IgD-negative memory B cell (primary cell): Measurements from ENCODE around the gene TRMT1. TPM values are rescaled to one million over a fixed set of nuclear protein-coding genes. Genes with fewer than 3 reads are reported as not detected.

Experiments
- H3K27ac Mint-ChIP-seq, 3 donors: one replicate each; pipeline ENCODE4 v1.8.0; 2020 to 2022; ENCODE audit warnings: mild to moderate bottlenecking in 3 of 3, mixed read lengths in 3 of 3, moderate library complexity in 1 of 3
- H3K27me3 Mint-ChIP-seq: one replicate; pipeline ENCODE4 v1.8.0; 2021; ENCODE audit warnings: mixed read lengths
- H3K36me3 Mint-ChIP-seq: one replicate; pipeline ENCODE4 v1.8.0; 2020; ENCODE audit warnings: mild to moderate bottlenecking, mixed read lengths
- H3K4me1 Mint-ChIP-seq, 3 donors: one replicate each; pipeline ENCODE4 v1.8.0; 2020 to 2022; ENCODE audit warnings: mixed read lengths in 3 of 3, mild to moderate bottlenecking in 1 of 3
- H3K4me3 Mint-ChIP-seq, 4 donors: one replicate each; pipeline ENCODE4 v1.8.0; 2020 to 2022; ENCODE audit warnings: mild to moderate bottlenecking in 4 of 4, mixed read lengths in 4 of 4, moderate library complexity in 3 of 4
- H3K9me3 Mint-ChIP-seq, 3 donors: one replicate each; pipeline ENCODE4 v1.8.0; 2020 to 2021; ENCODE audit warnings: mixed read lengths in 3 of 3, mild to moderate bottlenecking in 1 of 3
- polyA plus RNA-seq: library from polyadenylated mRNA; unstranded; fragments of 300-500 nt; fragmentation: Illumina TruSeq; gene quantifications from one replicate; pipeline ENCODE4 v1.2.3, GENCODE V29; 2021

Gene TRMT1
- polyA plus RNA-seq, 1 donor from 2014 or later, result 30.7 TPM

DNA sequence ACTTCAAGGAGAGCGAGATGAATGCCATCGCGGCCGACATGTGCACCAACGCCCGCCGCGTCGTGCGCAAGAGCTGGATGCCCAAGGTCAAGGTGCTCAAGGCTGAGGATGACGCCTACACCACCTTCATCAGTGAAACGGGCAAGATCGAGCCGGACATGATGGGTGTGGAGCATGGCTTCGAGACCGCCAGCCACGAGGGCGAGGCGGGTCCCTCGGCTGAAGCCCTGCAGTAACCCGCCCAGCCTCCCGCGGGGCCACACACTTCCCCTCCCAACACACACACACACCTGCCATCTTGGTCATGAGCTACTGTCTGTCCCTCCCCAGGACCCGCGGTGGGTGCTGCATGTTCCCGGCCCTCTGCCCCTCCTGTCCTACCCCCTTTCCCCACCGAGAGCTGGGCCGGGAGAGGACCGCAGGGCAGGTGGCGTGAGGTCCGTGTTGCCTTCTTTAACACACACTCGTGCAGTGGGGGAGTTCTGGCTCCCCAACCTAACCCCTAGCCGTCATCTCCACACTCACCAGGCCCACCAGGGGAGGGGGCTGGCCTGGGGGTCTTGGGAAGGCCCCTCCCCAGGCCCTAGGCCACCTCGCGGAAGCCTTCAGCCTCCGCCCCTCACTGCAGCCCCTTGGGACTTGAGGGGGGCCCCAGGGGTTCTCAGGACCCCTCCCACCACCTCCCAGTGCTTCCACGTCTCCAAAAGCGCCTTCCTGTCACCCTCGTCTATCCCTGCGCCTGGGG is 21.8 kb upstream of the TRMT1 start:
- Mint-ChIP-seq H3K4me1 (peaks cover 0 to 4% (median 3%) of the 10 kb centered on the region in 3 donors), H3K9me3 (no peaks in the 10 kb centered on the region), H3K36me3 (no peaks in the 10 kb centered on the region), H3K4me3 (no peak overlapping the region), H3K27ac (no peak overlapping the region), H3K27me3 (no peaks in the 10 kb centered on the region)

- peak overlapping the region in 1 of 3 donors; percentile 39 for H3K27ac Mint-ChIP-seq
- peaks cover 3 to 10% (median 3%) of the 10 kb centered on the region in 3 donors for H3K4me1 Mint-ChIP-seq
- H3K9me3 Mint-ChIP-seq, result no peaks in the 10 kb centered on the region
- no peaks in the 10 kb centered on the region for H3K27me3 Mint-ChIP-seq
- no peak overlapping the region for H3K4me3 Mint-ChIP-seq
- H3K36me3 Mint-ChIP-seq, result no peaks in the 10 kb centered on the region
These were observed 20.8 kb upstream of the TRMT1 start for GRCh38 chr19:13137290-13137794.

DNA sequence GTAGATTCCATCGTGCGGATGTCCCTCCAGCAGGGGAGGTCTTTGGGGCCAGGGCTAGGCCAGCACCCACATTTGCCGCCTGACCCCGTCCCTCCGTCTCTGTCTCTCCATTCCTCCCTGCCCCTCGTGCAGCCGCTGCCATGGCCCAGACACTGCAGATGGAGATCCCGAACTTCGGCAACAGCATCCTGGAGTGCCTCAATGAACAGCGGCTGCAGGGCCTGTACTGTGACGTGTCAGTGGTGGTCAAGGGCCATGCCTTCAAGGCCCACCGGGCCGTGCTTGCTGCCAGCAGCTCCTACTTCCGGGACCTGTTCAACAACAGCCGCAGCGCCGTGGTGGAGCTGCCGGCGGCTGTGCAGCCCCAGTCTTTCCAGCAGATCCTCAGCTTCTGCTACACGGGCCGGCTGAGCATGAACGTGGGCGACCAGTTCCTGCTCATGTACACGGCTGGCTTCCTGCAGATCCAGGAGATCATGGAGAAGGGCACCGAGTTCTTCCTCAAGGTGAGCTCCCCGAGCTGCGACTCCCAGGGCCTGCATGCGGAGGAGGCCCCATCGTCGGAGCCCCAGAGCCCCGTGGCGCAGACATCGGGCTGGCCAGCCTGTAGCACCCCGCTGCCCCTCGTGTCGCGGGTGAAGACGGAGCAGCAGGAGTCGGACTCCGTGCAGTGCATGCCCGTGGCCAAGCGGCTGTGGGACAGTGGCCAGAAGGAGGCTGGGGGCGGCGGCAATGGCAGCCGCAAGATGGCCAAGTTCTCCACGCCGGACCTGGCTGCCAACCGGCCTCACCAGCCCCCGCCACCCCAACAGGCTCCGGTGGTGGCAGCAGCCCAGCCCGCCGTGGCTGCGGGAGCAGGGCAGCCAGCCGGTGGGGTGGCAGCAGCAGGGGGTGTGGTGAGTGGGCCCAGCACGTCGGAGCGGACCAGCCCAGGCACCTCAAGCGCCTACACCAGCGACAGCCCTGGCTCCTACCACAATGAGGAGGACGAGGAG is 18.8 kb upstream of the TRMT1 start:
- Mint-ChIP-seq H3K4me1 (peaks cover 3 to 13% (median 9%) of the 10 kb centered on the region in 3 donors), H3K36me3 (no peaks in the 10 kb centered on the region), H3K27ac (no peak overlapping the region), H3K27me3 (no peaks in the 10 kb centered on the region), H3K4me3 (peak overlapping the region in 1 of 4 donors; percentile 23), H3K9me3 (no peaks in the 10 kb centered on the region)

DNA sequence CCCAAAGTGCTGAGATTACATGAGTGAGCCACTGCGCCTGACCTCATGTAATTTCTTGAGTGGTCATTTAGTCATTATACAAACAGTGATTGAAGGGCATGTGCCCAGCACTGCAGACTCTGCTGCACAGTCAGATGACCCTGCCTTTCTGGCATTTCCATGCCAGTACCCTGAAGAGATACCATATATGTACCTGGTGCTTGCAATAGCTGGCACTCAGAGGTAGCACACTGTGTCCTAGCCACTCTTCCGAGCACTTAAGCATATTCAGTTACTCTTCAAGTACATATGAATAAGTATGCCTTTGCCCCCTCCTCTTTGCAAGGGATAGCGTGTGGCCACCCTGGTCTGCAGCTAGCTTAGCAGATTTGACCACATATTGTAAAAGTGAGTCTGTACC is 18.1 kb upstream of the TRMT1 start:
- Mint-ChIP-seq H3K27ac (no peak overlapping the region), H3K4me3 (peak overlapping the region in 1 of 4 donors; percentile 23), H3K9me3 (no peaks in the 10 kb centered on the region), H3K4me1 (peaks cover 3 to 14% (median 10%) of the 10 kb centered on the region in 3 donors), H3K27me3 (no peaks in the 10 kb centered on the region), H3K36me3 (no peaks in the 10 kb centered on the region)

- Mint-ChIP-seq H3K4me3 (no peak overlapping the region), H3K4me1 (peaks cover 7 to 15% (median 14%) of the 10 kb centered on the region in 3 donors)
These were observed 16.8 kb upstream of the TRMT1 start for GRCh38 chr19:13133241-13133870.

GRCh38 chr19:13132471-13133180 is 16.1 kb upstream of the TRMT1 start:
- Mint-ChIP-seq H3K27me3 (no peaks in the 10 kb centered on the region), H3K9me3 (no peaks in the 10 kb centered on the region), H3K4me3 (peak overlapping the region in 1 of 4 donors; percentile 28), H3K36me3 (no peaks in the 10 kb centered on the region), H3K27ac (peak overlapping the region in 1 of 3 donors; percentile 57), H3K4me1 (peaks cover 7 to 17% (median 15%) of the 10 kb centered on the region in 3 donors)

More at GRCh38 chr19:13133241-13133870, 16.8 kb upstream of the TRMT1 start:
- Mint-ChIP-seq H3K27me3 (no peaks in the 10 kb centered on the region), H3K27ac (no peak overlapping the region), H3K9me3 (no peaks in the 10 kb centered on the region), H3K36me3 (no peaks in the 10 kb centered on the region)

- Mint-ChIP-seq H3K36me3 (no peaks in the 10 kb centered on the region), H3K27ac (no peak overlapping the region), H3K9me3 (no peaks in the 10 kb centered on the region), H3K4me1 (peaks cover 7 to 19% (median 16%) of the 10 kb centered on the region in 3 donors), H3K4me3 (no peak overlapping the region), H3K27me3 (no peaks in the 10 kb centered on the region)
These were observed 14.4 kb upstream of the TRMT1 start for GRCh38 chr19:13130886-13131490.

GRCh38 chr19:13129384-13129783 is 12.8 kb upstream of the TRMT1 start:
- H3K27ac Mint-ChIP-seq, result no peak overlapping the region
- H3K36me3 Mint-ChIP-seq, result no peaks in the 10 kb centered on the region
- H3K27me3 Mint-ChIP-seq, result no peaks in the 10 kb centered on the region
- peaks cover 7 to 19% (median 16%) of the 10 kb centered on the region in 3 donors for H3K4me1 Mint-ChIP-seq
- H3K4me3 Mint-ChIP-seq, result no peak overlapping the region
- no peaks in the 10 kb centered on the region for H3K9me3 Mint-ChIP-seq

DNA sequence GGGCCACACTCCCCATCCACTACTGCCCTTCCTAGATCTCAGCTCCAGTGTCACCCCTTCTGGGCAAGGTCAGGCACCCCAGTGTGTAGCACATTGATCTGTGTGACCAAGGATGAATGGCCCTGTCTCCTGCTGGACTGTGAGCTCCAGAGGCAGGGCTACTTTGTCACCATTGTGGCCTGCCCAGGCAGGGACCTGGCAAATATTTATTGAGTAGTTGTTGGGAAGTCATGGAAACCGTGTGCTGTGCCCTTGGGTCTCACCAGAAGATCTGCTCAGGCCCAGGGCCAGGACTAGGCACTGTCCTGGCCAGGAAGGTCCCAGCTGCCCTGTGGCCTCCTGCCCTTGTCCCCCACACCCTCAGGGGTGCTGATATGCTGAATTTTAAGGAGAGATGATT is 12.0 kb upstream of the TRMT1 start:
- peak overlapping the region in 1 of 3 donors; percentile 59 for H3K27ac Mint-ChIP-seq
- no peak overlapping the region for H3K4me3 Mint-ChIP-seq
- H3K36me3 Mint-ChIP-seq, result no peaks in the 10 kb centered on the region
- no peaks in the 10 kb centered on the region for H3K9me3 Mint-ChIP-seq
- no peaks in the 10 kb centered on the region for H3K27me3 Mint-ChIP-seq
- H3K4me1 Mint-ChIP-seq, result peaks cover 10 to 18% (median 18%) of the 10 kb centered on the region in 3 donors

- Mint-ChIP-seq H3K4me3 (no peak overlapping the region), H3K4me1 (peaks cover 8 to 23% (median 15%) of the 10 kb centered on the region in 3 donors), H3K27me3 (no peaks in the 10 kb centered on the region), H3K9me3 (no peaks in the 10 kb centered on the region), H3K27ac (no peak overlapping the region), H3K36me3 (no peaks in the 10 kb centered on the region)
These were observed 11.5 kb upstream of the TRMT1 start for GRCh38 chr19:13127811-13128575.

DNA sequence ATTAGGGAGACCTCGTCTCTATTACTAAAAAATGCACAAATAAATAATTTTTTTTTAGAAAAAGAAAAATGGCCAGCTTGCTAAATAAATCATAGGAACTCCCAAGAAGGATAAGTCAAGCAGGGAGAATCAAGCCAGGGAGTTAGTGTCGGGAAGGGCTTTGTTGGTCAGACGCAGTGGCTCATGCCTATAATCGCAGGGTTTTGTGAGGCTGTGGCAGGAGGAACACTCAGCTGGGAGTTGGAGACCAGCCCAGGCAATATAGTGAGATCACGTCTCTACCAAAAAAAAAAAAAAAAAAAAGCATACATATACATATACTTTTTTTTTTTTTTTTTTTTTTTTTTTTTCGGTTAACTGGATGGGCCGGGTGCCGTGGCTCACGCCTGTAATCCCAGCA is 10.5 kb upstream of the TRMT1 start:
- Mint-ChIP-seq H3K9me3 (no peaks in the 10 kb centered on the region), H3K4me3 (no peak overlapping the region), H3K36me3 (no peaks in the 10 kb centered on the region), H3K4me1 (peaks cover 12 to 24% (median 16%) of the 10 kb centered on the region in 3 donors), H3K27me3 (no peaks in the 10 kb centered on the region), H3K27ac (no peak overlapping the region)

DNA sequence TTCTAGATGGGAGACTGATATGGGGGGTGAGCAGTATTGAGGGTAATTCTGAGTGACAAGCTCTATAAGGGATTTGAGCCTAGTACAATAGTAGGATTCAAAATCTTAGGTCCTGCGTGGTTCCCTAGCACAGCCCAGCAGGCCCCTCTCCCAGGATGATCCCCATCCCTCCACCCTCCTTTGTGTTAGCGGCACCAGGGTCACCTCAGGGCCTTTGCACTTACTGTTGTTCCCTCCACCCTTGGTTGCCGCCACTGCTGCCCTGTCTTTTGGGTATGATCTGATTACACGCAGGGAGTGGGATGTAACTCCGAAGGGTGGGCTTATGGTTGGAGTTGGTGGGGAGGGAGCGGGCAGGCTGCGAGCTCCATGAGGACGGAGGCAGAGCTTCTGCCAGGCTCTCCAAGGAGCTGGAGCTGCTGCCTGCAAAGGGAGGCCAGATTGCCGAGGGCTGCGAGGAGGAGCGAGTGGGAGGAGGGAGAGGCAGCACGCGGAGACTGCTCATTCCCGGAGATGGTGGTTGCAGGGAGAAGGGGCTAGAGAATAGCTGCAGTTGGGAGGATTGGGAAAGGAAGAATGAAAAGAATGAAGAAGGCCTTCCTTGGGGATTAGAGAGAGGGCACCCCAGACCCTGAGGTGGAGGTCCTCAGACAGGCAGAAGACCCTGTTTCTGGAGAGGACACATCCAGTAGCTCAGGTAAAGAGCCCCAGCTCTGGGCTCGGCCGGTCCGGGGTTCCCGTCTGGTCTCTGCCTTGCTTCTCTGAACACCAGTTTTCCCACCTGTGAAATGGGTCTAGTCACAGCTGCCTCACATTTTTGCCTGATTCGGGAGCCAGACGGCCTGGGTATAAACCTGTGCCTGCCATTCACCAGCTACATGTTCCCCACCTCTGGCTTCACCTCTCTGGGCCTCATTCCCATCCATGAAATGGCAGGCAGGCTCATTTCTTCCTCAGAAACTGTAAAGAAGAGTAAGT is 6.7 kb upstream of the TRMT1 start:
- Mint-ChIP-seq H3K9me3 (no peaks in the 10 kb centered on the region), H3K36me3 (no peaks in the 10 kb centered on the region), H3K4me1 (peaks cover 24 to 35% (median 29%) of the 10 kb centered on the region in 3 donors), H3K27me3 (no peaks in the 10 kb centered on the region), H3K4me3 (peak overlapping the region in 2 of 4 donors; percentile 45 to 58), H3K27ac (peak overlapping the region; percentile 15 to 86 (median 39))
